MM.1S (cell line): ENCODE data around the gene SCNN1G.
"Not testable (repeated sequence)": the region's sequence is repeated elsewhere in the genome, so short reads cannot be mapped to it uniquely, and the experiment has no call there.

ENCODE experiments used
- DNase-seq: peaks from one replicate; pipeline ENCODE4 v3.0.0-alpha.2; 2015
- H2AFZ ChIP-seq: fragments of 300-600 bp; sonication (generic); 2 replicates; pipeline ENCODE4 v1.6.0; 2016; ENCODE audit warnings: antibody characterized with exemption, low read length
- H3F3A ChIP-seq: fragments of 300-600 bp; sonication (generic); 2 replicates; pipeline ENCODE4 v1.6.1; 2016; ENCODE audit warnings: mild to moderate bottlenecking, antibody characterized with exemption, low read length, moderate library complexity, mixed read lengths; ENCODE audit not compliant: insufficient read depth
- H3K27ac ChIP-seq: fragments of 300-600 bp; sonication (generic); 2 replicates; pipeline ENCODE4 v1.5.1; 2016; ENCODE audit warnings: mild to moderate bottlenecking, low read length
- H3K27me3 ChIP-seq: fragments of 300-600 bp; sonication (generic); replicated peaks from 2 replicates; pipeline ENCODE4 v1.6.0; 2016; ENCODE audit warnings: low read length; ENCODE audit not compliant: insufficient read depth
- H3K36me3 ChIP-seq: fragments of 300-600 bp; sonication (generic); replicated peaks from 2 replicates; pipeline ENCODE4 v1.6.1; 2016; ENCODE audit warnings: mild to moderate bottlenecking, low read length, mixed read lengths; ENCODE audit not compliant: insufficient read depth
- H3K4me1 ChIP-seq: fragments of 300-600 bp; sonication (generic); 2 replicates; pipeline ENCODE4 v1.6.1; 2016; ENCODE audit warnings: low read length, mixed read lengths
- H3K4me2 ChIP-seq: fragments of 300-600 bp; sonication (generic); 2 replicates; pipeline ENCODE4 v1.6.0; 2016; ENCODE audit warnings: low read depth, low read length
- H3K4me3 ChIP-seq: fragments of 300-600 bp; sonication (generic); 2 replicates; pipeline ENCODE4 v1.5.1; 2016; ENCODE audit warnings: low read length, mixed read lengths
- H3K79me2 ChIP-seq: fragments of 300-600 bp; sonication (generic); 2 replicates; pipeline ENCODE4 v1.6.1; 2016; ENCODE audit warnings: mixed run types, low read length, mixed read lengths
- H3K9ac ChIP-seq: fragments of 300-600 bp; sonication (generic); 2 replicates; pipeline ENCODE4 v1.6.1; 2016; ENCODE audit warnings: low read length, mixed read lengths
- H3K9me2 ChIP-seq: fragments of 300-600 bp; sonication (generic); replicated peaks from 2 replicates; pipeline ENCODE4 v1.6.1; 2016; ENCODE audit warnings: mild to moderate bottlenecking, low read length, mixed read lengths; ENCODE audit not compliant: insufficient read depth
- H3K9me3 ChIP-seq: fragments of 300-600 bp; sonication (generic); replicated peaks from 2 replicates; pipeline ENCODE4 v1.6.1; 2016; ENCODE audit warnings: mild to moderate bottlenecking, low read length, mixed read lengths; ENCODE audit not compliant: insufficient read depth
- H4K20me1 ChIP-seq: fragments of 300-600 bp; sonication (generic); 2 replicates; pipeline ENCODE4 v1.6.1; 2016; ENCODE audit warnings: mild to moderate bottlenecking, low read length, moderate library complexity, mixed read lengths; ENCODE audit not compliant: insufficient read depth
- CTCF ChIP-seq: fragments of 300-600 bp; sonication (generic); IDR thresholded peaks from 2 replicates; pipeline ENCODE4 v1.5.1; 2016; ENCODE audit warnings: antibody characterized with exemption, low read length, mixed read lengths
- EZH2 ChIP-seq: fragments of 300-600 bp; sonication (generic); optimal IDR thresholded peaks from 2 replicates; pipeline ENCODE3; 2017; ENCODE audit warnings: low read depth, mild to moderate bottlenecking, antibody characterized with exemption, low read length, mixed read lengths
- EZH2phosphoT487 ChIP-seq: fragments of 300-600 bp; sonication (generic); IDR thresholded peaks from 2 replicates; pipeline ENCODE4 v1.6.1; 2018; ENCODE audit warnings: antibody characterized with exemption, low read length

Gene SCNN1G

DNA sequence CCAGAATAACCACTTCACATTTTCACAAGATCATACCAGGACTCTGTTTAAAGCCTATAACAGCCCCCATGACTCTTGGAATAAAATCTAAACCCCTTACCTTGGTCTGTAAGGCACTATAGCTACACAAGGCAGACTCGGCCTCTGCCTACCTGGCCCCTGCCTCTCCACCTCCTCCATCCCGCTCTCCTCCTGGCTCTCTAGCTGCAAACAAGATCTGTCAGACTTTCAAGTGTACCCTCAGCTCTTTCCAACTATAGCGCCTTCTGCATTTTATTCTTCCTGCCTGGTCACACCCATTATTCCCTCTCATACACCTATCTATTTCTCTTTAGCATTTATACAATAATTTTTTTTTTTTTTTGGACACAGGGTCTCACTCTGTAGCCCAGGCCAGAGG is 41.5 kb upstream of the SCNN1G start:
- TF ChIP-seq EZH2phosphoT487 (no peak), EZH2 (no peak)
- Histone ChIP-seq H2AFZ (no peak overlapping the region), H3K9me2 (no peaks in the 10 kb centered on the region), H3F3A (no peaks in the 10 kb centered on the region), H3K79me2 (peaks cover 97% of the 10 kb centered on the region), H4K20me1 (0 out of 2 replicates have a peak, but pooled peaks cover 5% of the 10 kb centered on the region), H3K36me3 (no peaks in the 10 kb centered on the region), H3K4me2 (no peak overlapping the region), H3K4me1 (no peaks in the 10 kb centered on the region), H3K27me3 (no peaks in the 10 kb centered on the region), H3K9ac (no peak overlapping the region), H3K4me3 (no peak overlapping the region), H3K9me3 (no peaks in the 10 kb centered on the region), H3K27ac (no peak overlapping the region)
- DNase-seq: no peak

DNA sequence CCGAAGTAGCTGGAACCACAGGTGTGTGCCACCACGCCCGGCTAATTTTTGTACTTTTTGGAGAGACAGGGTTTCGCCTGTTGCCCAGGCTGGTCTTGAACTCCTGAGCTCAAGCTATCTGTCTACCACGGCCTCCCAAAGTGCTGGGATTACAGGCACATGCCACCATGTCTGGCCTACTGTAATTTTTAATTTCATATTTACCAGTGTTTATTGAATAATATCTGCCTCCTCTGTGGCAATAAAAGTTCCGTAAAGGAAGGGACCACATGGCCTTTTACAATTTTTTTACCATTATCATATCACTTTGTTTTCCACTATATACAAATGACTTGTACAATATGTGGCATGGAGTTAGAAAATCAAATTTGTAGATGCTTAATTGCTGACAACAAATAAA is 41.0 kb upstream of the SCNN1G start:
- no peak overlapping the region for H3K9ac ChIP-seq
- no peaks in the 10 kb centered on the region for H3K4me1 ChIP-seq
- no peaks in the 10 kb centered on the region for H3K27me3 ChIP-seq
- no peaks in the 10 kb centered on the region for H3K9me3 ChIP-seq
- TF ChIP-seq CTCF: no peak
- TF ChIP-seq EZH2: no peak
- no peak for TF ChIP-seq EZH2phosphoT487
- H3K79me2 ChIP-seq: peaks cover 93% of the 10 kb centered on the region
- 0 out of 2 replicates have a peak, but pooled peaks cover 5% of the 10 kb centered on the region for H4K20me1 ChIP-seq
- H3K27ac ChIP-seq: no peak overlapping the region
- H3K9me2 ChIP-seq: no peaks in the 10 kb centered on the region
- H3K4me3 ChIP-seq: no peak overlapping the region
- H3K4me2 ChIP-seq: no peak overlapping the region
- no peak overlapping the region for H2AFZ ChIP-seq
- H3K36me3 ChIP-seq: no peaks in the 10 kb centered on the region
- no peaks in the 10 kb centered on the region for H3F3A ChIP-seq
- DNase-seq: no peak

- H3K9me2 ChIP-seq: no peaks in the 10 kb centered on the region
- H3K4me1 ChIP-seq: no peaks in the 10 kb centered on the region
- H3K79me2 ChIP-seq: peaks cover 93% of the 10 kb centered on the region
- H2AFZ ChIP-seq: no peak overlapping the region
- H4K20me1 ChIP-seq: 0 out of 2 replicates have a peak, but pooled peaks cover 5% of the 10 kb centered on the region
- no peak overlapping the region for H3K9ac ChIP-seq
- DNase-seq: no peak
- H3K4me3 ChIP-seq: no peak overlapping the region
- H3F3A ChIP-seq: no peaks in the 10 kb centered on the region
- H3K9me3 ChIP-seq: no peaks in the 10 kb centered on the region
- H3K4me2 ChIP-seq: no peak overlapping the region
- no peak overlapping the region for H3K27ac ChIP-seq
- H3K36me3 ChIP-seq: no peaks in the 10 kb centered on the region
- H3K27me3 ChIP-seq: no peaks in the 10 kb centered on the region
- TF ChIP-seq CTCF (no peak), EZH2 (no peak), EZH2phosphoT487 (no peak)
Measured at GRCh38 chr16:23141959-23142740, 40.4 kb upstream of the SCNN1G start.

- no peaks in the 10 kb centered on the region for H3K36me3 ChIP-seq
- H3K4me3 ChIP-seq: no peak overlapping the region
- no peak overlapping the region for H3K9ac ChIP-seq
- H3K27ac ChIP-seq: no peak overlapping the region
- 0 out of 2 replicates have a peak, but pooled peaks cover 5% of the 10 kb centered on the region for H4K20me1 ChIP-seq
- no peaks in the 10 kb centered on the region for H3K9me3 ChIP-seq
- H3K4me2 ChIP-seq: no peak overlapping the region
- H3K9me2 ChIP-seq: no peaks in the 10 kb centered on the region
- peaks cover 95% of the 10 kb centered on the region for H3K79me2 ChIP-seq
- H3K4me1 ChIP-seq: no peaks in the 10 kb centered on the region
- no peak for DNase-seq
- TF ChIP-seq EZH2phosphoT487 (no peak), CTCF (no peak), EZH2 (no peak)
- no peaks in the 10 kb centered on the region for H3F3A ChIP-seq
- H2AFZ ChIP-seq: no peak overlapping the region
- no peaks in the 10 kb centered on the region for H3K27me3 ChIP-seq
Measured at GRCh38 chr16:23143391-23143790, 39.2 kb upstream of the SCNN1G start.

DNA sequence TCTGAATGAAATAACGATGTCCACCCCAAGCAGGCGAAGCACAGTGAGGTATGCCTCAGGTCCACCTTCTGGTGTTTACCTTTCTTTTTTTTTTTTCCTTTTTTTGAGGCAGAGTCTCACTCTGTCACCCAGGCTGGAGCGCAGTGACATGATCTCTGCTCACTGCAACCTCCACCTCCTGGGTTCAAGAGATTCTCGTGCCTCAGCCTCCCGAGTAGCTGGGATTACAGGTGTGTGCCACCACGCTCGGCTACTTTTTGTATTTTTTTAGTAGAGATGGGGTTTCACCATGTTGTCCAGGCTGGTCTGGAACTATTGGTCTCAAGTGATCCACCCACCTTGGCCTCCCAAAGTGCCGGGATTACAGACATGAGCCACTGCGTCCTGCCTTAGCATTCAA is 38.2 kb upstream of the SCNN1G start:
- H3K27ac ChIP-seq, H3K9me2 ChIP-seq, DNase-seq, H3K4me3 ChIP-seq, H3K4me1 ChIP-seq, H3K9me3 ChIP-seq, H3K36me3 ChIP-seq, H3F3A ChIP-seq, H3K4me2 ChIP-seq, H2AFZ ChIP-seq, H4K20me1 ChIP-seq, H3K9ac ChIP-seq, H3K27me3 ChIP-seq: not testable (repeated sequence)
- H3K79me2 ChIP-seq: peaks cover 89% of the 10 kb centered on the region
